DMS53 treated with DMSO at 0.1 percent for 48 hours (cell line): ENCODE measurements around the gene UNC5CL.

Source experiments
- DNase-seq: peaks from one replicate; lab custom pipeline; 2025; ENCODE audit not compliant: unreplicated experiment; lab: John Stamatoyannopoulos, UW

Gene UNC5CL

GRCh38 chr6:41063884-41064285, 24.9 kb upstream of the UNC5CL start:
- DNase-seq, result no peak

GRCh38 chr6:41062056-41062455, 23.0 kb upstream of the UNC5CL start:
- DNase-seq, result no peak

GRCh38 chr6:41061196-41061726, 22.2 kb upstream of the UNC5CL start:
- DNase-seq, result no peak

GRCh38 chr6:41059556-41059955, 20.5 kb upstream of the UNC5CL start:
- DNase-seq, result no peak

GRCh38 chr6:41058783-41059181, 19.8 kb upstream of the UNC5CL start:
- DNase-seq, result no peak

GRCh38 chr6:41056768-41057490, 17.9 kb upstream of the UNC5CL start:
- DNase-seq, result no peak

- DNase-seq, result peak; percentile 29
Observed at GRCh38 chr6:41055149-41055548, 16.1 kb upstream of the UNC5CL start.

GRCh38 chr6:41054511-41054910, 15.5 kb upstream of the UNC5CL start:
- DNase-seq, result no peak

- DNase-seq, result no peak
Observed at GRCh38 chr6:41053041-41053440, 14.0 kb upstream of the UNC5CL start, which contains the start of gene APOBEC2. Gene APOBEC2 (plus strand): TSS chr6:41053202. CDS start chr6:41053348, 146 bp downstream.

GRCh38 chr6:41051873-41052272, 12.9 kb upstream of the UNC5CL start:
- DNase-seq, result no peak

GRCh38 chr6:41050536-41050935, 11.5 kb upstream of the UNC5CL start:
- DNase-seq, result no peak

GRCh38 chr6:41049955-41050354, 10.9 kb upstream of the UNC5CL start:
- no peak for DNase-seq

- no peak for DNase-seq
Observed at GRCh38 chr6:41049521-41049920, 10.5 kb upstream of the UNC5CL start.

- DNase-seq, result no peak
Observed at GRCh38 chr6:41047745-41048732, 9.0 kb upstream of the UNC5CL start.

GRCh38 chr6:41047306-41047705, 8.3 kb upstream of the UNC5CL start:
- no peak for DNase-seq

- DNase-seq, result no peak
Observed at GRCh38 chr6:41046084-41046483, 7.1 kb upstream of the UNC5CL start.

GRCh38 chr6:41045664-41046063, 6.6 kb upstream of the UNC5CL start:
- no peak for DNase-seq

- DNase-seq, result no peak
Observed at GRCh38 chr6:41043151-41043550, 4.1 kb upstream of the UNC5CL start.

GRCh38 chr6:41042226-41043055, 3.4 kb upstream of the UNC5CL start, which contains the start of gene TSPO2:
Gene TSPO2 (plus strand): TSS chr6:41042467. CDS start chr6:41042986, 519 bp downstream.
- DNase-seq, result no peak

GRCh38 chr6:41040940-41041536, 2.0 kb upstream of the UNC5CL start:
- DNase-seq, result no peak
